ENCODE results near the gene ST6GALNAC6. TPM values are rescaled to one million over a fixed set of nuclear protein-coding genes. Genes with fewer than 3 reads are reported as not detected.

Gene ST6GALNAC6
- polyA plus RNA-seq, 3 donors = 41.8 to 49.0 (median 42.4) TPM

- DNase-seq (ENCODE audit: extremely low read depth in 1 of 11, low read depth in 9 of 11, low spot score in 4 of 11) = no peak
Measured at GRCh38 chr9:127923771-127924170, 24.4 kb upstream of the ST6GALNAC6 start.

- no peak for DNase-seq (ENCODE audit: extremely low read depth in 1 of 11, low read depth in 9 of 11, low spot score in 4 of 11)
Measured at GRCh38 chr9:127923046-127923445, 23.6 kb upstream of the ST6GALNAC6 start.

- DNase-seq (ENCODE audit: extremely low read depth in 1 of 11, low read depth in 9 of 11, low spot score in 4 of 11) = no peak
Measured at GRCh38 chr9:127921557-127922120, 22.2 kb upstream of the ST6GALNAC6 start.

GRCh38 chr9:127920794-127921193 lies 21.4 kb upstream of the ST6GALNAC6 start:
- no peak for DNase-seq (ENCODE audit: extremely low read depth in 1 of 11, low read depth in 9 of 11, low spot score in 4 of 11)

GRCh38 chr9:127919253-127919815 lies 19.9 kb upstream of the ST6GALNAC6 start:
- DNase-seq (ENCODE audit: extremely low read depth in 1 of 11, low read depth in 9 of 11, low spot score in 4 of 11) = no peak

- no peak for DNase-seq (ENCODE audit: extremely low read depth in 1 of 11, low read depth in 9 of 11, low spot score in 4 of 11)
Measured at GRCh38 chr9:127918183-127919107, 19.0 kb upstream of the ST6GALNAC6 start.

GRCh38 chr9:127917603-127918002 lies 18.2 kb upstream of the ST6GALNAC6 start:
- DNase-seq (ENCODE audit: extremely low read depth in 1 of 11, low read depth in 9 of 11, low spot score in 4 of 11) = no peak

- peak in 7 of 11 donors; percentile 80 to 89 (median 84) for DNase-seq (ENCODE audit: extremely low read depth in 1 of 11, low read depth in 9 of 11, low spot score in 4 of 11)
Measured at GRCh38 chr9:127916720-127917581, 17.5 kb upstream of the ST6GALNAC6 start, which contains the start of gene ST6GALNAC4. ST6GALNAC4 (minus strand) TSS chr9:127917041; CDS start chr9:127916419, 622 bp downstream.

GRCh38 chr9:127915801-127916719 lies 16.7 kb upstream of the ST6GALNAC6 start:
- no peak for DNase-seq (ENCODE audit: extremely low read depth in 1 of 11, low read depth in 9 of 11, low spot score in 4 of 11)

- no peak for DNase-seq (ENCODE audit: extremely low read depth in 1 of 11, low read depth in 9 of 11, low spot score in 4 of 11)
Measured at GRCh38 chr9:127915325-127915752, 15.9 kb upstream of the ST6GALNAC6 start.

- no peak for DNase-seq (ENCODE audit: extremely low read depth in 1 of 11, low read depth in 9 of 11, low spot score in 4 of 11)
Measured at GRCh38 chr9:127913682-127914081, 14.3 kb upstream of the ST6GALNAC6 start.

GRCh38 chr9:127912882-127913281 lies 13.5 kb upstream of the ST6GALNAC6 start:
- no peak for DNase-seq (ENCODE audit: extremely low read depth in 1 of 11, low read depth in 9 of 11, low spot score in 4 of 11)

GRCh38 chr9:127912296-127912695 lies 12.9 kb upstream of the ST6GALNAC6 start:
- no peak for DNase-seq (ENCODE audit: extremely low read depth in 1 of 11, low read depth in 9 of 11, low spot score in 4 of 11)

- no peak for DNase-seq (ENCODE audit: extremely low read depth in 1 of 11, low read depth in 9 of 11, low spot score in 4 of 11)
Measured at GRCh38 chr9:127910613-127911205, 11.3 kb upstream of the ST6GALNAC6 start.

- DNase-seq (ENCODE audit: extremely low read depth in 1 of 11, low read depth in 9 of 11, low spot score in 4 of 11) = no peak
Measured at GRCh38 chr9:127909839-127910273, 10.5 kb upstream of the ST6GALNAC6 start.

- DNase-seq (ENCODE audit: extremely low read depth in 1 of 11, low read depth in 9 of 11, low spot score in 4 of 11) = no peak
Measured at GRCh38 chr9:127908660-127908926, 9.2 kb upstream of the ST6GALNAC6 start.

GRCh38 chr9:127907867-127908659 lies 8.7 kb upstream of the ST6GALNAC6 start:
- no peak for DNase-seq (ENCODE audit: extremely low read depth in 1 of 11, low read depth in 9 of 11, low spot score in 4 of 11)
